VCaP (cell line): Measurements from ENCODE around the gene FHL1.

ENCODE experiments used
- H3K27ac ChIP-seq: fragments of 450-650 bp; 2 replicates; pipeline ENCODE4 v1.5.1; 2017
- CTCF ChIP-seq: fragments of 450-650 bp; conservative IDR thresholded peaks from 2 replicates; pipeline ENCODE4 v1.5.1; 2017; ENCODE audit warnings: mild to moderate bottlenecking, moderate library complexity

The FHL1 gene

GRCh38 chrX:136186023-136186413, 38.7 kb downstream of the FHL1 start:
- H3K27ac ChIP-seq, result no peak overlapping the region
- TF ChIP-seq CTCF, result no peak

GRCh38 chrX:136189222-136189621, 41.9 kb downstream of the FHL1 start:
- TF ChIP-seq CTCF, result no peak
- H3K27ac ChIP-seq, result no peak overlapping the region

- no peak for TF ChIP-seq CTCF
- H3K27ac ChIP-seq, result no peak overlapping the region
These were observed 42.8 kb downstream of the FHL1 start for GRCh38 chrX:136190038-136190713.

- no peak for TF ChIP-seq CTCF
- no peak overlapping the region for H3K27ac ChIP-seq
These were observed 43.8 kb downstream of the FHL1 start for GRCh38 chrX:136191171-136191570.

GRCh38 chrX:136192135-136192534, 44.8 kb downstream of the FHL1 start:
- no peak for TF ChIP-seq CTCF
- H3K27ac ChIP-seq, result no peak overlapping the region

GRCh38 chrX:136192839-136193414, 45.6 kb downstream of the FHL1 start:
- H3K27ac ChIP-seq, result no peak overlapping the region
- TF ChIP-seq CTCF, result no peak

- no peak overlapping the region for H3K27ac ChIP-seq
- no peak for TF ChIP-seq CTCF
These were observed 46.4 kb downstream of the FHL1 start for GRCh38 chrX:136193771-136194170.
